Limb (tissue), 2 donors: ENCODE data around the gene SMAD3.
"Not testable (repeated sequence)": the region's sequence is repeated elsewhere in the genome, so short reads cannot be mapped to it uniquely, and the experiment has no call there.

Experiments
- DNase-seq, 2 donors: peaks; one replicate each; pipeline ENCODE4 v3.0.0-alpha.2; 2016; ENCODE audit errors: extremely low spot score in 2 of 2

Gene SMAD3

GRCh38 chr15:67142092-67142766 is 76.8 kb downstream of the SMAD3 start:
- no peak for DNase-seq

GRCh38 chr15:67142767-67143100 is 77.3 kb downstream of the SMAD3 start:
- DNase-seq = no peak

GRCh38 chr15:67143646-67144045 is 78.2 kb downstream of the SMAD3 start:
- DNase-seq = no peak

- DNase-seq = no peak
Observed at GRCh38 chr15:67144609-67145311, 79.4 kb downstream of the SMAD3 start.

- DNase-seq = no peak
Observed at GRCh38 chr15:67145312-67145610, 79.9 kb downstream of the SMAD3 start.

- DNase-seq = no peak
Observed at GRCh38 chr15:67145710-67146109, 80.3 kb downstream of the SMAD3 start.

DNA sequence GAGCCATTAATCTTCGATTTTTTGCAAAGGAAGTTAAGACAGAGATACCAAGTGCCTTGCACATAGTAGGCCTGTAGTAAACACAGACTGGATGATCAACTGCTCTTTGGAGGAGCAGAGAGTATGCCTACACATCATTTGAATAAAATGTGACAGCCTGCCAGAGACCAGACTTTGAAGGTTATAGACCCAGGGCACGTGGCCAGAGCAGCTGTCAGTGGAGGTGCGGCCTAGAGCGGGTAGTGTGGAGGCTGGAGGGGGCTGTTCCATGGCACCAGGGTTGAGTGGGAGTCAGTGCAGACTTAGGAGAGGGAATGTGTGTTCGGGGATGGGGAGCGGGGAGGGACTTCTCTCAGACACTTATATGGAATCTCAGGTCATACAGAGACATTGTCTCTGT is 80.8 kb downstream of the SMAD3 start:
- DNase-seq = peak; percentile 76 to 77

DNA sequence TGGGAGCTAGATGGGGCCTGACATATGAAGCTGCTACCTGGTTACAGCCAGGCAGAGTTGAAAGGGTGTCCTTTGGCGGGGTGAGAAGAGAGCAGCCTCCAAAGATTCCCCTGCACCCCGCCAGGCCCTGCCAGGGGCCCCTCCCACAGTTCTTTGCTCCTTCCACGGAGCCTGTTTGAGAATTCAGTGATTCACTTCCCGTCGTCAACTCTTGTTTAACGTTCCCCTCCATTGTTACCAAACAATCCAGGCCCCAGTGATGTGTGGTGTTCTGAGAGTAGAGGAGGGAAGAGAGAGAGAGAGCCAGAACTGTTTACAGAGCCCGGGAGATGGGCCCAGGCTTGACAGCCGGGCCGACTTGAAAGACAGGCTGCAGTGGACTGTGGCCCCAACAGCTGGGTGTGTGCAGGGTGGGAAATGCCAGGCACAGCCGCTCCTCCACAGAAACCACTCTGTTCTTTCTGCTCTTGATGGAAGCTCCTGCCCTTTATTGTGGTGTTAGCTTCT is 81.5 kb downstream of the SMAD3 start:
- DNase-seq = no peak

DNA sequence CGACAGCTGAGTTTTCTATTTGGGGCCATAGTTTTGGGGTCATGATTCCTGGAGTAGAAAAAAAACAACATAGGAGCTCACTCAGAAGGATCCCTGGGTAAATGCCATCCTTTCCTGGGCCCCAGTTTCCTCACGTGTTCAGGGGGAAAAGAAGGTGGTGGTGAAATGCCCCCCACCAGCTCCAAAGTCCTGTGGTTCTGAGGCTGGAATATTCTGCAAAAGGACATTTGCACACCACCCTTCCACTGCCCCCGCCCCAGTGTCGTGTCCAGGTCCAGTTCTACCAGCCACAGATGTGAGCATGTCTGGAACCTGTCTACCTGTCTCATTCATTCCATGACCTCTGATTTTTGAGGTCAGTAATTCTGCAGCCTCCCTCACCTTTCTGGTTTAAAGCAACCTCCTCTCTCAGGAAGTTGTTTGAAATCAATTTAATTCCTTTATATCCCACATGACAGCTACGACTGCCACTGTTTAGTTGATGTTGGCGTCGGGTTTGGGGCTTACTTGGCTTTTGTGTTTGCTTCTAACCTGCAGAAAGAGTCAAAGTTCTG is 82.1 kb downstream of the SMAD3 start:
- no peak for DNase-seq

GRCh38 chr15:67148196-67148701 is 82.8 kb downstream of the SMAD3 start:
- DNase-seq = no peak

DNA sequence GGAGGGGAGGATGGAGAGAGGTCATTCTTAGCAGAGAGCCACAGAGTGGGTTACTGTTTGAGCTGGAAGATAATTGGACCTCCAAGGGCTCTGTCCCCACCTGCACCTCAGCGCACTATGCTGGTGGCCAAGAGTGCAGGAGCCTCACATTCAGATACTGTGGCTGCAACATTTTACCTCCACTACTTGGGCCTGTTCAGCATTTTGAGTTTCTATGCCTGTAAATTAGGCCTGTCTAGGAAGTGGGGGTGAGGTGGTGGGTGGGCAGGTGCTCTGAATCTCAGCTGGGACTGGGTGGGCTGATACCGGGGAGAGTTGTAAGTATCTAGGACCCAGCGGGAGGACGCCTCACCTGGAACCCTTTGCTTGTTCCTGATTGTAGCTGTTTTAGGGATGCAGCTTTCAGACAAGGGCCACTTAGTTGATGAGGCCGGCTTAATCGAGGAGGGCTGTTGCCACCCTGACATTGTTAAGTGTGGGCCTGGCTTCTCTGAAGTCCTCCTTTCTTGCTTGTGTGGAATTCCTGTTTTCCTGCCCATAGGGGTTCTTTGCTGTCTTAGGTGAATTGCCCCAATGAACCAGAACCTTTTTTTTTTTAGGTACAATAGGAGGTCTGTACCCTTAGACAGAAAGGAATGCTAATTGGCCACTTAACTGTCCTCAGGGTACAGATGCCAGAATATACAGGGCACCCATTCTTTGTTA is 83.8 kb downstream of the SMAD3 start:
- DNase-seq = no peak

DNA sequence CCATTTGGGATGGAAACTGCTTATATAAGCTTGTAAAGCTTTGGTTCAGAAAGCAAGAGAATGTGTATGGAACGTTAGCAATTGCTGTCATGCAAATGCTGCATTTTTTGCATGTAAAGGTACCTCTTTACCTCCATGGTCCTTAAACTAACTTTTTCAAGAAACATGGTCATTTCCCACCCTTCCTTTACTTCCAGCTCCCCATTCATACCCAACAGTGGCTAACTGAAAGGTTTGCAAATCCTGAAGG is 84.3 kb downstream of the SMAD3 start:
- no peak for DNase-seq

DNA sequence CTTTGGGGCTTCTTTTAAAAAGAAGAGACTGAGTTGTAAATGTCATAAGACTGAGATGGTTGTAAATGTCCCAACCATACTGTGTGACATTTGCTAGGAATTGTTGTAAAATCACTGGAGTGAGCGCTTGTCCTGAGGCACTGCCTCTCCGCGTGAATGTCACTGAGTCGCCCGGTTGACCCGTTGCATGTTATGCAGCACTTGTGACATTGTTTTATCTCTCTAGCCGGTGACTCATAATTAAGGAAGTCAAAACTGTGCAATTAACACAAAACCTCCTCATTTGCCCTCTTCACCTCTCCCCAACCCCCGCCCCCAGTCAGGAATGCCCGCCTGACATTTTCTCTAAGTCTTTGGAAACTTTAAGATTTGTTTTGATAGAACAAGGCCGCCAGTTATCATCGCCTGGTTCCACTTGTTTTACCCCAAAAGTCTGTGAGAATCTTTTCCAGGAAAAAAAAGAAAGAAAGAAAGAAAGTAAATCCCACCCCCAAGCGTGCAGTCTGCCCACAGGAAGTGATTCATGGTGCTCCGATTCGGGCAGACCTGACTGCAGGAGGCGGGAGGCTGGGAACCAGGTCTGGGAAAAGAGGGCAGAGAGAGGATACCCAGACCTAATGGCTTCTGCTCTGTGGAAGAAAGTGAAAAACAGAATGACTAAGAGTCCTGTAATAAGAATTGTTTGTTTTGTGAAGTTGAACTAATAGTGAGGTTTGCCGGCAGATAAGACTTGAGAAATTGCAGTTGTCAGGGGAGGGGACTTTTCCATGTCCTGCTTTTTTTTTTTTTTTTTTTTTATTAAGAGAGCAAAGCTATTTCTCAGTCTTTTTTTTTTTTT is 84.8 kb downstream of the SMAD3 start:
- no peak for DNase-seq

DNA sequence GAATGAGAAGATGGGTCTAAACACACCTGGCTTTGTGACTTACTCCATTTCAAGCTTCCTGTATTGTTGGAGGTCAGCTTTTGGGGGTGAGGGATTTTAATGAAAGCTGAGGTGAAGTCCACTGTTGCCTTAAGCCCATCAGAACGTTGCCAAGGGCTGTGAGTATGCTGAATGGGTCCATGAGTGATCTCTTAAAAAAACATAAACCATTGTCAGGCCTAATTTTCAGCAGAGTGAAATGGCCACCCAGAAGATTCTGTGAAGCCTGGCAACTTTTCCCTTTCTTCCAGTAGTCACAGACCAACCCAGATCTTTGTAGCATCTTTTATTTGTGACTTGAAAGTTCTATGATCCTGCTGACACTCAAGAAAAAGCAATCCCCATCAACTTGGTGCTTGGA is 87.0 kb downstream of the SMAD3 start:
- DNase-seq = no peak

- not testable (repeated sequence) for DNase-seq
Observed at GRCh38 chr15:67153044-67153443, 87.6 kb downstream of the SMAD3 start.

DNA sequence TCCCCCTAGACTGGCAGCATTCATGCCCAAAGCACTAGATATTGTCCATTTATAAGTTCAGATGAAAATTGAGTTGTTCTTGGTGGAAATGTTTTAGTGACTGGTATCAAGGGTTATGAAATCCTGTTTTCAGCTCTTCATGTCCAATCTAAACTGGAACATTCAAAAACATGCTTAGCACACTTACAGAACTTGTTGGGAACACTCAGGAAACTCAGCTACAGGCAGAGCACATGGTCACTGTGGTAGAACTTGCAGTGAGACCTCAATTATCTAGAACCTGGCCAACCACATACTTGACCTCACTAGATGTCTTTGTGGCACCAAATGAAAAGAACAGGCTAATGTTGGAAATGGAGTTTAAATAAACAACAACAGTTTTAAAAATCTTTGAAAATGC is 88.8 kb downstream of the SMAD3 start:
- no peak for DNase-seq

DNA sequence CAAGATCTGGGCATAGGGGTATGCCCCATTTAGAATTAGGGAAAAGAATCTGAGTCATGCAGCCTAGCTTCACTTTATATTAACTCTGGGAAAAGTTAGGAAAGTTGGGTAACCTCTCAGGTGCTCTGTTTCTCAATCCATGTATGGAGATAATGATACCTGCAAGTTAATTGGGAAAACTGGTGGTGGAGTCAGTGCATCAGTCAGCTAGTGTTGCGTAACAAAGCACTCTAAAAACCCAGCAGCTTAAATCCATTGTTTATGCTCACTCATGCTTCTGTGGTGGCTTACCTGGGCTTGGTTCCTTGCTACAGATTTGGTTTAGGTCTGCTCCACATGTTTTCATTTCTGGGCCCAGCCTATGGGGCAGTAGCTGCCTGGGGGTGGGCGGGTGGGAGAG is 91.0 kb downstream of the SMAD3 start:
- no peak for DNase-seq

DNA sequence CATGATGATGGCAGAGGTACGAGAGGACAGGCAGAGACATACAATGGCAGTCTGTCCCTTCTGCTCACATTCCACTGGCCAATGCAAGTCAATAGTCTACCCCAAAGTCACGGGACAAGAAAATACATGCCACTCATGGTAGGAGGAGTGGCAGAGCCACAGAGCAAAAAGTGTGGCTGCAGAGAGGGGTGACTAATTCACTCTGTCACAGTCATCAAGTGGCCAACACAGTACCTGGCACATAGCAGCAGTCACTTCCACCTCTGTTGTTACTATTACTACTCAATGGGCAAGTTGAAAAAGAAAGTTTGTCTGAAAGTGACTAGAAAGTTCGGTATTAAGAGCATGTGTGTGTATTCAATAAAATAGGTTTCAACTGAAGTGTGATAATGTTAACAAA is 91.4 kb downstream of the SMAD3 start:
- DNase-seq = no peak

- DNase-seq = no peak
Observed at GRCh38 chr15:67157521-67158252, 92.3 kb downstream of the SMAD3 start.

GRCh38 chr15:67158367-67158766 is 93.0 kb downstream of the SMAD3 start:
- no peak for DNase-seq

DNA sequence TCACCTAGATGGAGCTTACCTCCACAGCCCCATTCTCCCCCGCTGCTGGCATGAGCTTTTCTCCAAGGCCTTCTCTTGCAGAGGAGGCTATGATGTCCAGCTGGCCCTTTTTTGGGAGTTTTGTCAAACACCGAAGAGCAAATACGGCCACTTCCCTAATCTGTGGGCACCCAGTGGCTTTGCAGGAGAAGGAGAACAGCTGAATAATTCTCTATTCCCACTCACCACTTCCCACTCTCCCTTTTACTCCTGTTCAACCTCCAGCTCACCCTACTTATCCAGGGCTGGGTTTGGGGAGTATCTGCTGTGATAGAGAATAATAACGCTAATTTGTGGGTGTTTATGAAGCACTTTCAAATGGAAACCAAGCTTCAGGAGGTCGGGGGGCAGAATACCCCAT is 96.0 kb downstream of the SMAD3 start:
- no peak for DNase-seq
